Heart right ventricle (tissue), 16 donors: ENCODE measurements around the gene TBC1D2B. TPM values are rescaled to one million over a fixed set of nuclear protein-coding genes. Genes with fewer than 3 reads are reported as not detected.
"Not testable (repeated sequence)": the region's sequence is repeated elsewhere in the genome, so short reads cannot be mapped to it uniquely, and the experiment has no call there.

ENCODE experiments used
- ATAC-seq, 8 donors: fragments of 200-7000 bp; cut with Tn5 transposase; one replicate each; pipeline ENCODE4 v1.9.1; 2020; ENCODE audit warnings: mild to moderate bottlenecking in 8 of 8, moderate library complexity in 8 of 8, moderate number of reproducible peaks in 1 of 8
- DNase-seq, 2 donors: peaks; one replicate each; pipeline ENCODE4 v3.0.0-alpha.2; 2020
- H3K27ac ChIP-seq, 10 donors: fragments of 200-600 bp; sonication (generic) in 2 of 10; one replicate each; pipeline versions ENCODE4 v1.5.0 to v1.8.0; 2020 to 2022; ENCODE audit warnings: mild to moderate bottlenecking in 3 of 10
- H3K27me3 ChIP-seq, 7 donors: fragments of 200-600 bp; one replicate each; pipeline ENCODE4 v1.8.0; 2021 to 2022; ENCODE audit warnings: mild to moderate bottlenecking in 2 of 7
- H3K36me3 ChIP-seq, 9 donors: fragments of 200-600 bp; sonication (generic) in 1 of 9; one replicate each; pipeline versions ENCODE4 v1.5.0 to v1.8.0; 2020 to 2022; ENCODE audit warnings: mild to moderate bottlenecking in 2 of 9
- H3K4me1 ChIP-seq, 9 donors: fragments of 200-600 bp; sonication (generic) in 1 of 9; one replicate each; pipeline versions ENCODE4 v1.5.0 to v1.8.0; 2020 to 2022; ENCODE audit warnings: mild to moderate bottlenecking in 4 of 9
- H3K4me3 ChIP-seq, 10 donors: fragments of 200-600 bp; sonication (generic) in 2 of 10; one replicate each; pipeline versions ENCODE4 v1.5.0 to v1.8.0; 2020 to 2022; ENCODE audit warnings: mild to moderate bottlenecking in 7 of 10, moderate library complexity in 2 of 10
- H3K9me3 ChIP-seq, 11 donors: fragments of 200-600 bp in 10 of 11; sonication (generic) in 2 of 11; one replicate each; pipeline versions ENCODE4 v1.5.0 to v1.8.0; 2013 to 2022; ENCODE audit warnings: mild to moderate bottlenecking in 2 of 11, control low read depth in 1 of 11, moderate library complexity in 1 of 11
- WGBS, 2 donors: extraction: QIAGEN DNeasy Blood & Tissue Kit; methylation state at CpG; one replicate each; pipeline ENCODE4 v1.1.7; 2013; ENCODE audit warnings: inconsistent platforms in 1 of 2; 5-methylcytosine and 5-hydroxymethylcytosine counted together
- intact Hi-C, 10 donors: fragments of 100-400 bp; cut with DNase I; formaldehyde crosslinking; loops; one replicate each; pipeline versions ENCODE4 v1.11.1 to v1.14.2; 2022
- polyA plus RNA-seq, 2 donors: library from polyadenylated mRNA; stranded (reverse); fragments of 200-250 nt; gene quantifications; one replicate each; pipeline ENCODE4 v1.2.3, GENCODE V29; 2013
- total RNA-seq, 10 donors: library from RNA; stranded (reverse); fragmentation: NEBNext Ultra II Directional in 3 of 10; extraction: Animal tissue kit (Norgen Biotek cat#: 25700) in 3 of 10; gene quantifications; one replicate each; pipeline versions ENCODE4 v1.2.1 to v1.2.4, GENCODE V29; 2021 to 2023
- TF ChIP-seq, protein P1 (sequence below), 9 donors: fragments of 200-600 bp; sonication (generic) in 2 of 9; IDR thresholded peaks; one replicate each; pipeline versions ENCODE4 v1.5.0 to v1.8.0; 2021 to 2022; ENCODE audit warnings: antibody characterized with exemption in 9 of 9, mild to moderate bottlenecking in 5 of 9, moderate library complexity in 1 of 9
- donor health status: Arrhythmogenic right ventricular cardiomyopathy.
- donor health status: ischemic (EF 13 %, LVEDD 7.1; RV severe dilation, severe dysfunction).
- donor health status: healthy with polysubstance abuse.
- donor health status: DM: no; HTN: yes; CAD: no.
- donor health status: DM: no; HTN: no; CAD: no.
- donor health status: ischemic (EF 25% LVEDD 6.9; RV normal size, moderate dysfunction).
- donor health status: ischemic (EF 25% LVEDD 5.7; RV mildly dilated, moderate dysfunction).
- donor health status: healthy.
- donor health status: DM: yes; HTN: yes; CAD: no.
- donor health status: Ischemic cardiomyopathy.
- donor health status: ischemic (EF 35%, LVEDD 5.7; RV mildly dilated, moderate dysfunction).
- donor health status: nonischemic (EF 11% LVEDD 7.7; RV severe dilation, severe dysfunction).
- donor health status: DM: yes; HTN: yes; CAD: no.
- donor health status: PGD.
- donor health status: ischemic (EF 29% LVEDD 5.4; RV normal size, mild dysfunction).
- donor health status: nonischemic (EF 23%, LVEDD 6.1; RV moderate dilation, normal function).

The TBC1D2B gene
- total and polyA plus RNA-seq, 12 donors = 4.7 to 20.8 (median 9.6) TPM

DNA sequence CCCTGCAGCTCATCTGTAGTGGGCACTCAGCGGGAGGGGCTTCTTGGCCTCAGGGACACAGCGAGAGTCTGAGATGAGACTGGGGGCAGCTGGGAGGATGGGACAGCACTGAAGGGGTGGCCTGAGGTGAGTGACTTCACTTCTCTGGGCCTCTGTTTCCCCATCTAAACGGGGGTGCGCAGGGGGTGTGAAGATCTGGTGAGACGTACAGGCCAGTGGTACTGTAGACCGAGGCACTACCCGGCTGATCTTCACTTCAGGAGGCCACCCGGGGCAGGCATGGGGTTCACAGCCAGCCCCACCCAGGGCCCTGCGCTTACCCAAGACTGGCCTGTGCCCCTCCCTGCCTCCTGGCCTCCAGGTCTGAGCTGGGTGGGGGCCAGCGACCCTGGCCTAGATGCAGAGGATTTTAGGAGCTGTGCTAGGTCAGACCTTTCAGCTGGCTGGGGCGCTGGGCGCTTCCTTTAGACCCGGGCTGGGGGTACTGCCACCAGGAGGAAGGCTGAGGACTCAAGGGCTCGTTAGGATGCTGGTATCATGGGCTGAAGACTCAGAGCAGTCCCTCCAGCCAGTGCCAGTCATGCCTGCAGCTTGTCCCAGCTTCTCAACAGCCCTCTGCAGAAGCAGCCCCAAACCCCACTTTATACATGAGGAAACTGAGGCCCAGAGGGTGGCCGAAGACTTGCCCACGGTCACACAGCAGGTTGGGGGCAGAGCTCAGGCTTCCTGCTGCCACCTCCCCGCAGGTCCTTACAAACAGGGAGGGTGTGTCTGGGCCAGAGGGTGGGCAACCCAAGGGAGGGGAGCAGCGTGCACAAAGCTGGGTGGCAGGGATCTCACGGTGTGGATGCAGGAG lies 99.4 kb downstream of the TBC1D2B start:
- not testable (repeated sequence) for ATAC-seq, H3K27me3 ChIP-seq, DNase-seq, H3K4me3 ChIP-seq, H3K36me3 ChIP-seq, H3K27ac ChIP-seq, H3K9me3 ChIP-seq
- 94 to 95% methylated on average over 18 of the region's 19 CpGs for WGBS, 2 donors
- intact Hi-C loops = loop anchor here in 3 of 10 donors (10.0 kb wide), 1 partner anchor 797 kb away; no protein-coding TSS in a partner anchor
- H3K4me1 ChIP-seq = peaks cover 8 to 24% (median 21%) of the 10 kb centered on the region in 9 donors

DNA sequence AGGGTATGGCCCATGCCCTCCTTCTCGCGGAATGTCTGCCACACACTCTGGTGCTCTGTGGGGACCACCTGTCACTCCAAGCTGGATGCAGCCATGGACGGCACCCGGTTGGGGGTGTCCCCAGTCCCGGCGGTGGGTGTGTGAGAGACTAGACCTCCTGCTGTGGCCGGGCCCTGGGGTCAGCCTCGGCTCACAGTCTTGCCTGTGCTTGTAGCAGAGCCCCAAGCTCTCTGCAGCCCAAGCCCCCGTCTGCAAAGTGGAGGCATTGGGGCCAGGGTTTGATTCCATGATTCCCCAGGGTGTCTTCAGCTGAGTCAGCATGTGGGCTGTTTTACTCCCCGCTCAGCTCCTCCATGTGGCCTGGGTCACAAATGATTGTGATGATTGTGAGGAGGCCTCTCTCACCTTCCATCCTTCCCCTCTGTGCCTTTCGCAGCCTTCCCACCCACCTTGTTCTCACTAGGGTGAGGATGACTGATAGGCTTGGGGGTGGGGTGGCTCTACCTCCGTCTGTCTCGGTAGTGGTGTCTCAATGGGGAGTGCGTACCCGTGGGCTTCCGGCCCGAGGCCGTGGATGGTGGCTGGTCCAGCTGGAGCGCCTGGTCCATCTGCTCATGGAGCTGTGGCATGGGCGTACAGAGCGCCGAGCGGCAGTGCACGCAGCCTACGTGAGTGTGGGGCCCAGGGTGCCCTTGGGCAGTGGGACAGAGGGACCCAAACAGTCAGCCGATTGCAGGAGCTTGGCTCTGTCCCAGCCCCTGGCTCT lies 100.6 kb downstream of the TBC1D2B start:
- WGBS, 2 donors = 84 to 87% methylated on average over 22 to 25 of the region's 26 CpGs
- not testable (repeated sequence) for H3K9me3 ChIP-seq, H3K36me3 ChIP-seq, H3K27me3 ChIP-seq, H3K4me3 ChIP-seq, DNase-seq, H3K27ac ChIP-seq, ATAC-seq
- H3K4me1 ChIP-seq = peaks cover 8 to 24% (median 21%) of the 10 kb centered on the region in 9 donors
- intact Hi-C loops = loop anchor here in 3 of 10 donors (10.0 kb wide), 1 partner anchor 798 kb away; no protein-coding TSS in a partner anchor

DNA sequence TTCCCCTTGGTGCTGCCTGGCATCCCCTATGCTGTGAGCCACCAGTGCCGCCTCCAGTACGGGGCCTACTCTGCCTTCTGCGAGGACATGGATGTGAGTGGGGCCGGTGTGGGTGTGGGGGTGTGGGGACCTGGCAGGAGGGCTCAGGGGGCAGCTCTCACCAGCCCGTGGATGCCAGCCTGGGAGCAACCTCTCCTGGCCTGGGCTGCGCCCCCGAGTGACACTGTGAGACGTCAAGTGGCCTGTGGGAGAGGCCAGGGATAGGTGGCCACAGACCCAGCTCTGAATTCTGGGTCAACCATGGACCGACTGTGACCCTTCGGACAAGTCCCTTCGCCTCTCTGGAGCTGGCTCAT lies 101.4 kb downstream of the TBC1D2B start:
- H3K36me3 ChIP-seq = not testable (repeated sequence)

DNA sequence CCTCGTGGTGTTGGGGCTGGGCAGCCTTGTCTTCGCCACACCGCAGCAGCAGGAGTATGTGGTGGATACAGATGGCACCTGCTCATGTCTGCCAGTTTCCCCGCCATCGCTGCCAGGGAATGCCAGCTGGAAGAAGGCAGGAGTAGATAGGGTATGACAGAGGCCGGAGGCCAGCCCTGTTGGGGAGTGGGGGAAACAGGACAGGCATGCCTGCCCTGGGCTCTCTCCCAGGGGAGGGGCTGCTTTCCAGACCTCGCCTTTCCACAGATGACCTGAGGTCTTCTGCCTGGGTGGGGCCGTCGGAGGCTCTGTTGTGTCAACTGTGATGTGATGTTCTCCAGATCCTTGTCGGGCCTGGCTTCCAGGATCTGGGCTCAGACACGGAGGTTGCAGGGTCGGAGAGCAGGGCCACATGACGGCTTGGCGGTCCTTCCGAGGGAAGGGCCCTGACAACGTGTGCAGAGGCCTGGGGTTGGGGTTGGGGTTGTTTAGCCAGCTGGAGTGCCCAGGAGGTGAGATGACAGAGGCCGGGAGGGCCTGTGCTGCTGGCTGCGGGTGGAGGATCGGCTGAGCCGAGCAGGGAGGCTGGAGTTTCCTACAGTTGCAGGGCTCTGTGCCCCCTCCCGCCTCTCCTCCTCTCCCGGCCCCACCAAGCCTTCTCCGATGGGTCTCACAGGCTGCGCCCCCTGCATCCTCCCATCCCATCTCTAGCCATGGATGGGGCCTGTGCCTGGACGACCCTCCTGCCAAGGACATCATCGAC lies 102.0 kb downstream of the TBC1D2B start:
- H3K27me3 ChIP-seq = no peaks in the 10 kb centered on the region
- no peak for DNase-seq
- WGBS, 2 donors = 56 to 63% methylated on average over 26 of the region's 26 CpGs
- H3K9me3 ChIP-seq = no peaks in the 10 kb centered on the region
- H3K36me3 ChIP-seq = no peaks in the 10 kb centered on the region
- intact Hi-C loops = loop anchor here in 4 of 10 donors (2.0 to 10.0 kb wide), 2 partner anchors 17 to 799 kb away; no protein-coding TSS in a partner anchor
- TF ChIP-seq, protein P1, sequence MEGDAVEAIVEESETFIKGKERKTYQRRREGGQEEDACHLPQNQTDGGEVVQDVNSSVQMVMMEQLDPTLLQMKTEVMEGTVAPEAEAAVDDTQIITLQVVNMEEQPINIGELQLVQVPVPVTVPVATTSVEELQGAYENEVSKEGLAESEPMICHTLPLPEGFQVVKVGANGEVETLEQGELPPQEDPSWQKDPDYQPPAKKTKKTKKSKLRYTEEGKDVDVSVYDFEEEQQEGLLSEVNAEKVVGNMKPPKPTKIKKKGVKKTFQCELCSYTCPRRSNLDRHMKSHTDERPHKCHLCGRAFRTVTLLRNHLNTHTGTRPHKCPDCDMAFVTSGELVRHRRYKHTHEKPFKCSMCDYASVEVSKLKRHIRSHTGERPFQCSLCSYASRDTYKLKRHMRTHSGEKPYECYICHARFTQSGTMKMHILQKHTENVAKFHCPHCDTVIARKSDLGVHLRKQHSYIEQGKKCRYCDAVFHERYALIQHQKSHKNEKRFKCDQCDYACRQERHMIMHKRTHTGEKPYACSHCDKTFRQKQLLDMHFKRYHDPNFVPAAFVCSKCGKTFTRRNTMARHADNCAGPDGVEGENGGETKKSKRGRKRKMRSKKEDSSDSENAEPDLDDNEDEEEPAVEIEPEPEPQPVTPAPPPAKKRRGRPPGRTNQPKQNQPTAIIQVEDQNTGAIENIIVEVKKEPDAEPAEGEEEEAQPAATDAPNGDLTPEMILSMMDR (IDR thresholded peaks at IDR 0.05) = no peak
- peak; percentile 8 to 67 (median 47) for ATAC-seq
- H3K27ac ChIP-seq = peak overlapping the region in 5 of 10 donors; percentile 10 to 72 (median 66)
- H3K4me1 ChIP-seq = peaks cover 8 to 24% (median 21%) of the 10 kb centered on the region in 9 donors
- no peak overlapping the region for H3K4me3 ChIP-seq

More for the DNA sequence above, 101.4 kb downstream of the TBC1D2B start:
- intact Hi-C loops = loop anchor here in 3 of 10 donors (10.0 kb wide), 1 partner anchor 799 kb away; no protein-coding TSS in a partner anchor
- WGBS, 2 donors = 83 to 87% methylated on average over 11 of the region's 11 CpGs
- not testable (repeated sequence) for H3K27me3 ChIP-seq, ATAC-seq, H3K9me3 ChIP-seq, DNase-seq, H3K4me3 ChIP-seq
- H3K27ac ChIP-seq = peak overlapping the region in 1 of 10 donors; percentile 64
- peaks cover 8 to 24% (median 21%) of the 10 kb centered on the region in 9 donors for H3K4me1 ChIP-seq

DNA sequence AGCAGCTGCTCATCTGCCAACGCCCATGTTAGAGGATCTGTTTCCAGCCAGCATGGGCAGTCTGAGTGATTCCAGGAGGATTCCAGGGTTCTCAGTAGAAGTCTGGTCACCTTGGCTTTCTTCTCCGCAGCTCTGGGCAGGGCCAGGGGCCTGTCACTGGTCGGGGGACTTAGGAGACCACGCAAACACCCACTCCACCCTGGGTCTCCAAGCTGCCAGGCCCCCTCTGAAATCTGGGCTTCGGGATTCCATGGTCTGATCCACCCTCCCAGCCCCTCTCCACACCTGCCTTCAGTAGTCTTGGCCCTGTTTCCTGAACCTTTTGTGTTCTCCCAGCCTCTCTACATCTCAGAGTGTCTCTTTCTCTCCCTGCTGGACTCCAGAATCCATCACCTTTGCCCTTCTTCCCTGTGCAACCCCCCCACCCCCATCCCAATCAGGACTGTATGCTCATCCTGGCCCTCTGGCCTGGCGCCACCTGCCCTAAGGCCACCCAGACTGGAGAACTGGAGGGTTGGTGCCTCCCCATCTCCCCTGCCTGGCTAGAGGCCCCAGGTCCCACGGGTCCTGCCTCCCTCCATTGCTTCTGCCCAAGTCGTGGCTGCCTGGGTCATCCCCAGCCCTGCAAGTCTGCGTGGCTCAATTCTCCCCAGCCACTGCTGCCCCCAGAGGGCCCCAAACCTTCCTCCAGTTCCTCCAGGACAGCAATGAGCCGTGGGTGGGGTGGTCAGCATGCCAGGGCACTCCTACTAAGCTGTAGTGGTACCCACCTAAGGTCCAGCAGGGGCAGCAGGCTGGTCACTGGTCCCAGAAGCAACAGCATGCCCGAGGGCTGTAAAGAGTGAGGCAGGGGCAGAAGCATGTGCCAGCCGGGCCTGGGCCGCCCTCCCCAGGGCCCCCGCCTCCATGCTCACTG lies 102.8 kb downstream of the TBC1D2B start:
- Histone ChIP-seq H3K36me3 (no peaks in the 10 kb centered on the region), H3K9me3 (no peaks in the 10 kb centered on the region), H3K27ac (peak overlapping the region in 4 of 10 donors; percentile 64 to 72 (median 68)), H3K4me3 (no peak overlapping the region), H3K27me3 (no peaks in the 10 kb centered on the region), H3K4me1 (peaks cover 8 to 31% (median 21%) of the 10 kb centered on the region in 9 donors)
- intact Hi-C loops = loop anchor here in 5 of 10 donors (1.0 to 10.0 kb wide), 3 partner anchors 17 to 800 kb away; no protein-coding TSS in a partner anchor
- peak in 1 of 8 donors; percentile 0 for ATAC-seq
- 72 to 77% methylated on average over 14 of the region's 14 CpGs for WGBS, 2 donors
- no peak for DNase-seq
- TF ChIP-seq, protein P1 (IDR thresholded peaks at IDR 0.05) = no peak
